Activated B cell treated with CpG ODN at 0.5 μM for 24 hours (primary cell): Measurements from ENCODE around the gene RALGAPA2. TPM values are rescaled to one million over a fixed set of nuclear protein-coding genes. Genes with fewer than 3 reads are reported as not detected.

Source experiments
- ATAC-seq: fragments of 200-7000 bp; cut with Tn5 transposase; one replicate; pipeline ENCODE4 v1.10.0; 2021; ENCODE audit warnings: low read depth, mild to moderate bottlenecking, moderate library complexity
- CTCF ChIA-PET: fragments of 350-600 bp; sonication (Branson Sonifier 250); formaldehyde crosslinking; loops from one replicate; lab custom pipeline; 2021; ENCODE audit warnings: antibody characterized with exemption; lab: Charles Lee
- POLR2A ChIA-PET: fragments of 350-600 bp; sonication (Branson Sonifier 250); formaldehyde crosslinking; loops from one replicate; lab custom pipeline; 2021; ENCODE audit warnings: antibody characterized with exemption; lab: Charles Lee
- DNase-seq: peaks from one replicate; pipeline ENCODE4 v3.0.0; 2022
- H3K27ac Mint-ChIP-seq: one replicate; pipeline ENCODE4 v1.8.0; 2020; ENCODE audit warnings: mixed read lengths
- H3K27me3 Mint-ChIP-seq: one replicate; pipeline ENCODE4 v1.8.0; 2021; ENCODE audit warnings: mixed read lengths
- H3K36me3 Mint-ChIP-seq: one replicate; pipeline ENCODE4 v1.8.0; 2021; ENCODE audit warnings: low read depth, mixed read lengths
- H3K4me1 Mint-ChIP-seq: one replicate; pipeline ENCODE4 v1.8.0; 2021; ENCODE audit warnings: mixed read lengths
- H3K4me3 Mint-ChIP-seq: one replicate; pipeline ENCODE4 v1.8.0; 2020; ENCODE audit warnings: mild to moderate bottlenecking, mixed read lengths
- H3K9me3 Mint-ChIP-seq: one replicate; pipeline ENCODE4 v1.8.0; 2020; ENCODE audit warnings: mixed read lengths
- CTCF ChIP-seq: fragments of 200-600 bp; IDR thresholded peaks from one replicate; pipeline ENCODE4 v1.8.0; 2022; ENCODE audit warnings: antibody characterized with exemption, mild to moderate bottlenecking
- intact Hi-C: fragments of 100-400 bp; cut with micrococcal nuclease; formaldehyde crosslinking; loops from one replicate; pipeline ENCODE4 v1.15.1; 2024
- total RNA-seq: library from RNA; stranded (reverse); gene quantifications from 2 replicates; pipeline ENCODE4 v1.2.3, GENCODE V29; 2022

RALGAPA2 gene
- total RNA-seq, 1 donor from 2014 or later = 19.2 TPM

GRCh38 chr20:20411402-20411801 is 301.0 kb downstream of the RALGAPA2 start:
- Mint-ChIP-seq H3K9me3 (no peaks in the 10 kb centered on the region), H3K27me3 (no peaks in the 10 kb centered on the region), H3K4me1 (peaks cover 9% of the 10 kb centered on the region), H3K36me3 (peaks cover 18% of the 10 kb centered on the region), H3K27ac (no peak overlapping the region), H3K4me3 (no peak overlapping the region)
- DNase-seq (no peak), ATAC-seq (no peak)
- CTCF ChIA-PET = interaction anchor here (1.0 kb wide), 1 partner anchor 39 kb away, joined by 3 read pairs; no protein-coding TSS in a partner anchor
- TF ChIP-seq CTCF = no peak
- intact Hi-C loops = no loop called here
- POLR2A ChIA-PET = no interaction called here

- CTCF ChIA-PET = interaction anchor here (1.0 kb wide), 1 partner anchor 40 kb away, joined by 3 read pairs; no protein-coding TSS in a partner anchor
- intact Hi-C loops = no loop called here
- no peak for ATAC-seq
These were observed 301.8 kb downstream of the RALGAPA2 start for GRCh38 chr20:20410678-20411077.

DNA sequence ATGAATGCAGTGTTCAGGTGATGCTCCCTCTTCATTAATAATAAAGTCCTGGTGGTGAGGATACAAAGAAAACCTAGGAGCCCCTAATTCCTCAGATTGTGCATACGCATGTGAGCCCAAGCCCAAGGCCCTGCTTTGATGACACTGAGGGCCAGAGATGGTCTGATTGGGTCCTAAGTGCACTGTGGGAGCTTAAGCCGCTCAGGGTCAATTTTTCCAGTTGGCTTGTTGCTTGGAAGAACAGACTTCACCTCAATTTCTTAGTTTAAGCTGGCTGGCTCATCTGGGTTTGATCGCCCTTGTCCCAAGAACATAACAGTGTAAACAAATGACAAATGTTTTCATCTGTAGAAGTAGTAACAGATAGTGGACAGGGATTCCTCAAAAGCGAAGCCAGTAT is 303.1 kb downstream of the RALGAPA2 start:
- ChIA-PET POLR2A (no interaction called here), CTCF (no interaction called here)
- TF ChIP-seq CTCF = no peak
- ATAC-seq (no peak), DNase-seq (no peak)
- no peaks in the 10 kb centered on the region for H3K9me3 Mint-ChIP-seq
- H3K4me3 Mint-ChIP-seq = no peak overlapping the region
- no peak overlapping the region for H3K27ac Mint-ChIP-seq
- peaks cover 16% of the 10 kb centered on the region for H3K36me3 Mint-ChIP-seq
- intact Hi-C loops = no loop called here
- H3K27me3 Mint-ChIP-seq = no peaks in the 10 kb centered on the region
- peaks cover 9% of the 10 kb centered on the region for H3K4me1 Mint-ChIP-seq

More at GRCh38 chr20:20410678-20411077, 301.8 kb downstream of the RALGAPA2 start:
- no peak overlapping the region for H3K4me3 Mint-ChIP-seq
- H3K4me1 Mint-ChIP-seq = peaks cover 9% of the 10 kb centered on the region
- peaks cover 16% of the 10 kb centered on the region for H3K36me3 Mint-ChIP-seq
- H3K27ac Mint-ChIP-seq = no peak overlapping the region
- DNase-seq = no peak
- TF ChIP-seq CTCF = no peak
- H3K9me3 Mint-ChIP-seq = no peaks in the 10 kb centered on the region
- H3K27me3 Mint-ChIP-seq = no peaks in the 10 kb centered on the region
- POLR2A ChIA-PET = no interaction called here

- H3K27ac Mint-ChIP-seq = no peak overlapping the region
- H3K9me3 Mint-ChIP-seq = no peaks in the 10 kb centered on the region
- no peak for TF ChIP-seq CTCF
- H3K4me3 Mint-ChIP-seq = no peak overlapping the region
- H3K36me3 Mint-ChIP-seq = peaks cover 21% of the 10 kb centered on the region
- ChIA-PET POLR2A (no interaction called here), CTCF (no interaction called here)
- ATAC-seq = no peak
- no peaks in the 10 kb centered on the region for H3K27me3 Mint-ChIP-seq
- peaks cover 6% of the 10 kb centered on the region for H3K4me1 Mint-ChIP-seq
- intact Hi-C loops = no loop called here
- no peak for DNase-seq
These were observed 304.3 kb downstream of the RALGAPA2 start for GRCh38 chr20:20407891-20408805.

DNA sequence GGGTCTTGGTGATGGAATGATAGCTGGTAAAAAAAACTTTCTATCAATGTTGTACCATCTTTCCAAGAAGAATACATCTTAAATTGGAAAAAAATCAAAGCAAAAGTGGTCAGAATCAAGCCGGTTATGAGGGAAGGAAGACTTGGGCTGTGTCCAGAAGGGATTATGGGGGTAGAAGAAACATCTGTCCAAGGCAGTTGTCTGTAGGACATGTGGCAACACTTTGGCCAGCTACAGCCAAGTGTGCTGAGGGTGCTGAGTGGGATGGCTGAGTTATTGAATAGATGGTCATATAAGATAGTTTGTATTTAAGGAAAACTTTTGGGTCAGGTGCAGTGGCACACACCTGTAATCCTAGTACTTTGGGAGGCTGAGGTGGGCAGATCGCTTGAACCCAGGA is 306.1 kb downstream of the RALGAPA2 start:
- Mint-ChIP-seq H3K9me3 (no peaks in the 10 kb centered on the region), H3K27me3 (no peaks in the 10 kb centered on the region), H3K36me3 (peaks cover 16% of the 10 kb centered on the region), H3K4me3 (no peak overlapping the region), H3K4me1 (no peaks in the 10 kb centered on the region), H3K27ac (no peak overlapping the region)
- intact Hi-C loops = no loop called here
- ChIA-PET POLR2A (no interaction called here), CTCF (no interaction called here)
- DNase-seq (no peak), ATAC-seq (no peak)
- no peak for TF ChIP-seq CTCF
